GM18505 (cell line): Measurements from ENCODE around the gene MAPK12.

Source experiments
- ATAC-seq: cut with Tn5 transposase; IDR thresholded peaks from one replicate; pipeline ENCODE4 v1.9.1; 2021; ENCODE audit not compliant: unreplicated experiment
- POLR2A ChIP-seq: IDR thresholded peaks from 4 replicates; pipeline ENCODE4 v1.6.1; 2011; ENCODE audit warnings: borderline replicate concordance; ENCODE audit not compliant: insufficient read depth, insufficient read length; ENCODE audit errors: extremely low read depth

The MAPK12 gene

GRCh38 chr22:50296658-50297490, 35.4 kb upstream of the MAPK12 start:
- TF ChIP-seq POLR2A = no peak

GRCh38 chr22:50294319-50294656, 32.8 kb upstream of the MAPK12 start:
- TF ChIP-seq POLR2A = no peak
- no peak for ATAC-seq

More at GRCh38 chr22:50296658-50297490, 35.4 kb upstream of the MAPK12 start:
- ATAC-seq = no peak

- no peak for ATAC-seq
These were observed 32.2 kb upstream of the MAPK12 start for GRCh38 chr22:50293441-50294318.

GRCh38 chr22:50292643-50293440, 31.4 kb upstream of the MAPK12 start:
- no peak for TF ChIP-seq POLR2A
- no peak for ATAC-seq

More at GRCh38 chr22:50293441-50294318, 32.2 kb upstream of the MAPK12 start:
- no peak for TF ChIP-seq POLR2A

- no peak for ATAC-seq
- no peak for TF ChIP-seq POLR2A
These were observed 28.6 kb upstream of the MAPK12 start for GRCh38 chr22:50289942-50290630.

- no peak for ATAC-seq
- TF ChIP-seq POLR2A = no peak
These were observed 27.9 kb upstream of the MAPK12 start for GRCh38 chr22:50289151-50289941.

- no peak for TF ChIP-seq POLR2A
- ATAC-seq = no peak
These were observed 26.2 kb upstream of the MAPK12 start for GRCh38 chr22:50287731-50288130.

GRCh38 chr22:50286701-50287318, 25.3 kb upstream of the MAPK12 start:
- no peak for TF ChIP-seq POLR2A
- ATAC-seq = no peak

GRCh38 chr22:50286275-50286674, 24.8 kb upstream of the MAPK12 start:
- no peak for ATAC-seq
- TF ChIP-seq POLR2A = no peak

- no peak for TF ChIP-seq POLR2A
- no peak for ATAC-seq
These were observed 24.2 kb upstream of the MAPK12 start for GRCh38 chr22:50285568-50286229.

GRCh38 chr22:50284479-50284878, 23.0 kb upstream of the MAPK12 start:
- ATAC-seq = no peak

More at GRCh38 chr22:50284479-50284878, 23.0 kb upstream of the MAPK12 start:
- TF ChIP-seq POLR2A = no peak
